Choroid plexus epithelial cell (primary cell): ENCODE data around the gene CALD1.

Experiments used
- DNase-seq: peaks from one replicate; pipeline ENCODE4 v3.0.0-alpha.2; 2010; ENCODE audit warnings: low read depth
- H3K4me3 ChIP-seq: 2 replicates; pipeline ENCODE4 v1.5.1; 2011; ENCODE audit warnings: low read depth, mild to moderate bottlenecking, control low read depth, low read length, moderate library complexity
- CTCF ChIP-seq: conservative IDR thresholded peaks from 2 replicates; pipeline ENCODE4 v1.5.1; 2011; ENCODE audit warnings: low read depth, mild to moderate bottlenecking, control low read depth, inconsistent platforms, low read length, moderate library complexity

The CALD1 gene

GRCh38 chr7:134779741-134780065, 269 bp downstream of the CALD1 start:
- peak overlapping the region; percentile 69 for H3K4me3 ChIP-seq
- TF ChIP-seq CTCF = no peak
- DNase-seq = no peak

- peak overlapping the region; percentile 69 for H3K4me3 ChIP-seq
- no peak for DNase-seq
- TF ChIP-seq CTCF = no peak
Measured at GRCh38 chr7:134780166-134780828, 863 bp downstream of the CALD1 start.

- peak overlapping the region; percentile 69 for H3K4me3 ChIP-seq
- no peak for DNase-seq
- TF ChIP-seq CTCF = no peak
Measured at GRCh38 chr7:134781171-134781570, 1.7 kb downstream of the CALD1 start.

GRCh38 chr7:134782121-134782623, 2.7 kb downstream of the CALD1 start:
- TF ChIP-seq CTCF = no peak
- peak overlapping the region; percentile 69 for H3K4me3 ChIP-seq
- DNase-seq = no peak

GRCh38 chr7:134783294-134784069, 4.0 kb downstream of the CALD1 start:
- H3K4me3 ChIP-seq = peak overlapping the region; percentile 20

GRCh38 chr7:134784251-134785049, 5.0 kb downstream of the CALD1 start:
- no peak overlapping the region for H3K4me3 ChIP-seq
- TF ChIP-seq CTCF = no peak
- no peak for DNase-seq

More at GRCh38 chr7:134783294-134784069, 4.0 kb downstream of the CALD1 start:
- no peak for TF ChIP-seq CTCF
- DNase-seq = no peak
